Neutrophil (primary cell): ENCODE data around the gene ATP6V1C2.

Experiments
- H3K27ac ChIP-seq: fragments of 200-600 bp; sonication (generic); 2 replicates; pipeline ENCODE4 v1.5.1; 2016; ENCODE audit warnings: mild to moderate bottlenecking, moderate library complexity
- H3K27me3 ChIP-seq: fragments of 200-600 bp; sonication (generic); 2 replicates; pipeline ENCODE4 v1.6.0; 2016; ENCODE audit warnings: mild to moderate bottlenecking
- H3K36me3 ChIP-seq: fragments of 200-600 bp; sonication (generic); 2 replicates; pipeline ENCODE4 v1.5.1; 2017
- H3K4me1 ChIP-seq, 2 experiments: fragments of 200-600 bp in 1 of 2; sonication (generic) in 1 of 2; 1 replicate in 1 of 2; 2 replicates in 1 of 2; pipeline versions ENCODE4 v1.5.1 to v1.6.1; 2013 to 2016; ENCODE audit warnings: low read depth in 1 of 2, low read length in 1 of 2, mild to moderate bottlenecking in 1 of 2, moderate library complexity in 1 of 2; ENCODE audit not compliant: control insufficient read depth in 1 of 2, insufficient read depth in 1 of 2
- H3K4me3 ChIP-seq, 2 experiments: fragments of 200-600 bp in 1 of 2; sonication (generic) in 1 of 2; 1 replicate in 1 of 2; 2 replicates in 1 of 2; pipeline ENCODE4 v1.5.1; 2013 to 2016; ENCODE audit warnings: low read depth in 1 of 2, low read length in 1 of 2, mild to moderate bottlenecking in 1 of 2, moderate library complexity in 1 of 2
- H3K9me3 ChIP-seq: fragments of 200-600 bp; sonication (generic); 2 replicates; pipeline ENCODE4 v1.5.1; 2016
- CTCF ChIP-seq: fragments of 200-600 bp; sonication (generic); IDR thresholded peaks from 2 replicates; pipeline ENCODE4 v1.5.1; 2016; ENCODE audit warnings: antibody characterized with exemption

ATP6V1C2 gene

GRCh38 chr2:10770956-10771750 lies 49.7 kb downstream of the ATP6V1C2 start:
- Histone ChIP-seq H3K27ac (no peak overlapping the region), H3K36me3 (no peaks in the 10 kb centered on the region), H3K4me1 (no peaks in the 10 kb centered on the region), H3K9me3 (no peaks in the 10 kb centered on the region), H3K27me3 (no peaks in the 10 kb centered on the region), H3K4me3 (no peak overlapping the region)
- no peak for TF ChIP-seq CTCF

GRCh38 chr2:10771786-10772185 lies 50.4 kb downstream of the ATP6V1C2 start:
- Histone ChIP-seq H3K9me3 (no peaks in the 10 kb centered on the region), H3K27ac (no peak overlapping the region), H3K4me1 (no peaks in the 10 kb centered on the region), H3K36me3 (no peaks in the 10 kb centered on the region), H3K4me3 (no peak overlapping the region), H3K27me3 (no peaks in the 10 kb centered on the region)
- no peak for TF ChIP-seq CTCF

GRCh38 chr2:10772201-10772867 lies 50.9 kb downstream of the ATP6V1C2 start:
- H3K4me3 ChIP-seq: no peak overlapping the region
- no peak for TF ChIP-seq CTCF
- H3K27ac ChIP-seq: no peak overlapping the region
- H3K4me1 ChIP-seq: no peaks in the 10 kb centered on the region
- peaks cover 2% of the 10 kb centered on the region for H3K36me3 ChIP-seq
- no peaks in the 10 kb centered on the region for H3K9me3 ChIP-seq
- H3K27me3 ChIP-seq: no peaks in the 10 kb centered on the region

GRCh38 chr2:10772868-10773215 lies 51.4 kb downstream of the ATP6V1C2 start:
- TF ChIP-seq CTCF: no peak
- peaks cover 7% of the 10 kb centered on the region for H3K36me3 ChIP-seq
- no peaks in the 10 kb centered on the region for H3K9me3 ChIP-seq
- H3K27ac ChIP-seq: no peak overlapping the region
- H3K4me1 ChIP-seq: no peaks in the 10 kb centered on the region
- H3K27me3 ChIP-seq: no peaks in the 10 kb centered on the region
- no peak overlapping the region for H3K4me3 ChIP-seq

GRCh38 chr2:10773821-10774341 lies 52.5 kb downstream of the ATP6V1C2 start:
- no peak for TF ChIP-seq CTCF
- Histone ChIP-seq H3K36me3 (peaks cover 17% of the 10 kb centered on the region), H3K4me3 (no peak overlapping the region), H3K9me3 (no peaks in the 10 kb centered on the region), H3K27me3 (no peaks in the 10 kb centered on the region), H3K27ac (no peak overlapping the region), H3K4me1 (no peaks in the 10 kb centered on the region)
